ENCODE data around the gene ZNF91.
"Not testable (repeated sequence)": the region's sequence is repeated elsewhere in the genome, so short reads cannot be mapped to it uniquely, and the experiment has no call there.

ZNF91 gene

DNA sequence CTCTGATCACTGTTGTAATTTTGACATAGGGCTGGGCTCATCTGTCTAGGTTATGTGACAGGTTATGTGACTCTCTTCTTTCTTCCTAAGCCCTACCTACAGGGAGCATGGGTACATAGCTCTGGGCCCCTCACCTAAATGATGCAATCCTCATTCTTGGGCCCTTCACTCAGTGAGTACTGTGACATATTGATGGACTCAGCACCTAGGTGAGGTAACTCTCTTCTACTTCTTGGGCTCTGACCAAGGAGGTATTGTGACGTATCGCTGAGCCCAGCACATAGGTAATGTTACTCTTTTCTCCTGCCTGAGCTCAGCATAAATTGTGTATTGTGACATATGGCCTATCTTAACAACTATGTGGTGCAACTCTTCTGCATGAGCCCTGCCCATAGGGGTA is 76.3 kb downstream of the ZNF91 start:
- DNase-seq (ENCODE audit: low read depth in 3 of 3): not testable (repeated sequence)

- peak in 1 of 3 donors; percentile 2 for DNase-seq (ENCODE audit: low read depth in 3 of 3)
These were observed 77.1 kb downstream of the ZNF91 start for GRCh38 chr19:23318143-23318542.

DNA sequence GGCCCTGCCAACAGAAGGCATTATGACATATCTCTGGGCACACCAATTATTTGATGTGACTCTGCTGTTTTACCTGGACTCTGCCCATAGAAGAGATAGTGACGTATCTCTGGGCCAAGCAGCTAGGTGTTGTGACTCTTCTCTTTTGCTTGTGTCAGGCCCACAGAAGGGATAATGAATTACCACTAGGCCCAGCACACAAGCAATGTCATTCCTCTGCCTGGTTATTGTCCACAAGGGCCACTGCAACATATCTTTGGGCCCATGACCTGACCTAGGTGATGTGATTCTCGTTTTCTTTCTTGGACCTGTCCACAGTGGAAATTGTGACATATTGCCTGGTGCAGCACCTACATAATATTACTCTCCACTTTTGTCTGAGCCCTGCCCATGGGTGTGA is 80.0 kb downstream of the ZNF91 start:
- no peak for DNase-seq (ENCODE audit: low read depth in 3 of 3)

- no peak for DNase-seq (ENCODE audit: low read depth in 3 of 3)
These were observed 80.6 kb downstream of the ZNF91 start for GRCh38 chr19:23314505-23315251.

GRCh38 chr19:23313196-23313595 is 82.1 kb downstream of the ZNF91 start:
- DNase-seq (ENCODE audit: low read depth in 3 of 3): no peak

DNA sequence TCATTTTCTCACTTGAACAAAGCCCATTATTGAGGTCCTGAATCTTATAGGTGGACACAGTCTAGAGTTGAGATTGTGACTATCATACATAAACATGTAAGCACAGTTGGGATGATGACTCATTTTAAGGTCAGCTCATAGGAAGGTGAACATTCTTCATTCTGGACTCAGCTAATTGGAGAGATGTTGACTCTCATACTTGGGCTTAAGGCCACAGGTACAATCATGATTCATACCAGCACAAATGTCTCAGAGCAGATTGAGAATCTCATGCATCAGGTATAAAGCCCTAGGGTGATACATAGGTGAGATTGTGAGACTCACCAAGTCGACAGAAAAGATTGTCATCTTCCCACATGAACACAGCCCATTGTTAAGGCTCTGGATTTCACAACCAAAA is 82.8 kb downstream of the ZNF91 start:
- DNase-seq (ENCODE audit: low read depth in 3 of 3): no peak

GRCh38 chr19:23311551-23311950 is 83.7 kb downstream of the ZNF91 start:
- DNase-seq (ENCODE audit: low read depth in 3 of 3): no peak

GRCh38 chr19:23310729-23311211 is 84.5 kb downstream of the ZNF91 start:
- DNase-seq (ENCODE audit: low read depth in 3 of 3): no peak

DNA sequence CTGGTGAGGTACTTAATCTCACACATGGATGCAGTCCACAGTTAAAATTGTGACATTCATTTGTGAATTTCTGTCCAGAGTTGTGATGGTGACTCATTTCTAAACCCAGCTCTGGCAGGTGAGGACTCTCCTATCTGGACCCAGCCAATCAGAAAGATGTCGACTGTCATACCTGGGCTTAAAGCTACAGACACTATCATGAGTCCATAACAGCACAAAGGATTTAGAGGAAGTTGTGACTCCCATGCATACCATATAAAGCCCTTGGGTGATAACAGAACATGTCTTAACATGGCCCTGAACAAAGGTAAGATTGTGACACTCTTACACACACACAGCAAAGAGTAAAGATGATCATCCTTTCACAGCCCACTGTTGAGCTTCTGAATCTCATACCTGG is 85.3 kb downstream of the ZNF91 start:
- DNase-seq (ENCODE audit: low read depth in 3 of 3): no peak

GRCh38 chr19:23305555-23305954 is 89.7 kb downstream of the ZNF91 start:
- DNase-seq (ENCODE audit: low read depth in 3 of 3): no peak

DNA sequence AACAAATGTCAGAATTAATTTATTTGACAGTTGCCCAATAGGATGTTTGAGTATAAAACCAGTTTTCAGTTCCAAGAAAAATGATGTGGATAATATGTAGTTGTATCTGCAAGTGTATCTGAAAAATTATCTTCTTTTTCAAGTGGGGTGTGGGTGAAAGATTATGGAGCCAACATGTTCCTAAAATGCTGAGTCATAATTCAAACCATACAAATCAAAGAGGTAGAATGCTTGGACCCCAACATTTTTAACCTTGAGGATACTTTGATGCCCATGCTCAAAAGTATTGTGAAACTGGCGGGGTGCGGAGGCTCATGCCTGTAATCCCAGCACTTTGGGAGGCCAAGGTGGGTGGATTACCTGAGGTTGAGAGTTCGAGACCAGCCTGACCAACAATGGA is 91.0 kb downstream of the ZNF91 start:
- no peak for DNase-seq (ENCODE audit: low read depth in 3 of 3)

- DNase-seq (ENCODE audit: low read depth in 3 of 3): no peak
These were observed 101.1 kb downstream of the ZNF91 start for GRCh38 chr19:23294141-23294540.

DNA sequence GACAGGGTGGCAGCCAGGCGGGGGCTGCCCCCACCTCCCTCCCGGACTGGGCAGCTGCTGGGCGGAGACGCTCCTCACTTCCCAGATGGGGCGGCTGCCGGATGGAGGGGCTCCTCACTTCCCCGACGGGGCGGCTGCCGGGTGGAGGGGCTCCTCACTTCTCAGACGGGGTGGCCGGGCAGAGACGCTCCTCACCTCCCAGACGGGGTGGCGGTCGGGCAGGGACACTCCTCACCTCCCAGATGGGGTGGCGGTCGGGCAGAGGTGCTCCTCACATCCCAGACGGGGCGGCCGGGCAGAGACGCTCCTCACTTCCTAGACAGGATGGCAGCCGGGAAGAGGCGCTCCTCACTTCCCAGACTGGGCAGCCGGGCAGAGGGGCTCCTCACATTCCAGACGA is 105.3 kb downstream of the ZNF91 start:
- DNase-seq (ENCODE audit: low read depth in 3 of 3): not testable (repeated sequence)

All from stimulated activated CD4-positive, alpha-beta T cell treated with anti-CD3 and anti-CD28 coated beads, TNF-alpha, amount 100 ng/mL, for 48 hours (primary cell).